GM19438 (cell line): ENCODE measurements around the gene ZPR1.
"Not testable (repeated sequence)": the region's sequence is repeated elsewhere in the genome, so short reads cannot be mapped to it uniquely, and the experiment has no call there.

Experiments
- ATAC-seq: cut with Tn5 transposase; IDR thresholded peaks from one replicate; pipeline ENCODE4 v1.9.1; 2021; ENCODE audit warnings: low read depth; ENCODE audit not compliant: unreplicated experiment

Gene ZPR1

DNA sequence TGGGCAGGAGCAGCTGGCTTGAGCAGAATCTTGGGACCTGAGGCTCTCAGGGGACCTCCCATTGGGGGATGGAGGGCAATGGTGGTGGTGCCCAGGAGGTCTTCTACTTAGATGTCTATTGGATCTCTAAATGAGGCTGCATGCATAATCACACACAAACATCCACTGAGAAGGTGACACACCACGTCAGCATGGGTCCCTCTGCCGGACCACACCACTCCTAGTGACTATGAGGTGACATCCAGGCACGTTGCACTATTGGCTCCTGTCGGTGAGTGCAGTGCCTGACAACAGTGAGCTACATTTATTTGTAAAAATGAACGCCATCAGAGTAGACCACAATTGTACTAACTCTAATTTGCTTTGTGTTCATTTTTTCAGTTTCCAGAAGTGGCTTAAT lies 37.6 kb upstream of the ZPR1 start:
- no peak for ATAC-seq

DNA sequence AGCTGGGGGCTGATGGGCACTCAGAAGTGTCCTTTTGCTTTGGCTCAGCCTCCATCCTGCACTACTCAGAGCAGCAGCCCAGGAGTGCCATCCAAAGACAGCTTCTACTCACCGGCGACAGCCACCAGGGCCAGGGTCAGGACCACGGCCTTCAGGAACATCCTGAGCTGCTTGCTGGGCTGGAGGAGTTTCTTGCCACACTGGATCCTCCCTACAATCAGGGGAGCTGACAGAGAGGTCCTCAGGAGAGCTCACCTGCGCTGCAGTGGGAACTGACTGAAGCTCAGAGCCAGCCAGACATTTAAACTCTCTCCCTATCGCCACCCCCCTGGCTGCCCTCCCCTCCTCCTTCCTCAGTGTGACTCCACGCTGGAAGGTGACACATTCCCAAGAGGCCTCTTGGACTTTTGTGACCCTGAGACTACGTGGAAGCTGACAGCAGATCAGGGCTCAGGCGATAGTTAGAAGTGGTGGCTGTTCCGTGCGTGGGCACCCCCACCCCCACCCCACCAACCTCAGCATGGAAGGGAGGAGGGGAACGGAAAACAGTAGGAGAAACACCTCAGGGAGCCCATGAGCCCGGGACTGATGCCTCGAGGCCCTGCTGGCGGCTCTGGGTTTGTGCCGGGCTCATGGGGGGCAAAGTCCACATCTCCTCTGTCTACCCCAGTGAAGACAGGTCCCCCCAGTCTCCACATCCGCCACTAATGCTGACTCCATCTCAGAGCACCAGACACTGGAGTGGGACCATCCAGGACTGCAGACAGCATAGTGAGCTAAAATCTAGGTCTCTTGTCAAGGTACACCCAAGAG lies 35.4 kb upstream of the ZPR1 start, which contains the start of gene APOA4:
TSS of gene APOA4 (minus strand) at position 274 of the 813 bp plus-strand sequence. CDS start at position 161, 113 bp downstream.
- no peak for ATAC-seq

DNA sequence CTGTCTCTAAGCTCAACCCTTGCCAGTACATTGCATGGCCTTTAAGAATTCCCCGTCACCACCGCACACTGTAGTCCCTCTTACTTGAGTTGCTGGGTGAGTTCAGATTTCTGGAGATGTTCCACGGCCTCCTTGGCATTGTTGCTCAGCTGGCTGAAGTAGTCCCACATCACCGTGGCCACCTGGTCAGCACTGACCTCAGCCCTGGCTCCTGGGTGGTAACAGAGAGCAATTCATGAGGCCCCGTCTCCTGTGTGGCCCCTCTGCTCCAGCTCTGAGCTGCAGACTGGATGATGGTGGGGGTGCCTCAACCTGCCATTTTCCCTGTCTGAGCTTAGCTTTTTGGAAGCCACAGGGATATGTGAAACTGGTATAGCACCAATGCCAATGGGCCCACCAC lies 34.8 kb upstream of the ZPR1 start:
- no peak for ATAC-seq

DNA sequence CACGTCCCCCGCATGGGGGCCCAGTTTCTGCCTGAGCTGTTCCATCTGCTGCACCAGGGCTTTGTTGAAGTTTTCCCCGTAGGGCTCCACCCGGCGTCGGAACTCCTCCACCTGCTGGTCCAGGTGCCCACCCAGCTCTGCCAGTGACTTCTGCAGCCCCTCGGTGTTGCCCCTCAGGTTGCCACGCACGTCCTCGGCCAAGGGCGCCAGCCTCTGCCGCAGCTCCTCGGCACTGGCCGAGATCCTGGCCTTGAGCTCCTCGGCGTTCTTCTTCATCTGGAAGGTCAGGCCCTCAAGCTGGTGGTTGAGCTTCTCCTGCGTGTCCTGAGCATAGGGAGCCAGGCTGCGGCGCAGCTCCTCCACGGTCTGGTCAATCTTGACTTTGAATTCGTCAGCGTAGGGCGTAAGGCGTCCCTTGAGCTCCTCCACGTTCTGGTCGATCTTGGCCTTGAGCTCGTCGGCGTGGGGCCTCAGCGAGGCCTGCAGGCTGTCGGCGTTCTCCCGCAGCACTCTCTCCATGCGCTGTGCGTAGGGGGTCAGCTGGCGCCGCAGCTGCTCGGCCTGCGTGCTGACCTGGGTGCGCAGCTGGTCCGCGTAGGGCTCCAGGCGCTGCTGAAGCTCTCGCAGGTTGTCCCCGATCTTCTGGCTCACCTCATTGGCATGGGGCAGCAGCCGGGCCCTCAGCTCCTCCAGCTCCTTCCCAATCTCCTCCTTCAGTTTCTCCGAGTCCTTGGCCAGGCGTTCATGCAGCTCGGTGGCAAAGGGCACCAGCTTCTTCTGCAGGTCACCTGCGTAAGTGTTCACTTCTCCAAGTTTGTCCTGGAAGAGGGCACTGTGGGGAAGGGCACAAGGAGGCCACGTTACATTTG lies 33.5 kb upstream of the ZPR1 start:
- no peak for ATAC-seq

DNA sequence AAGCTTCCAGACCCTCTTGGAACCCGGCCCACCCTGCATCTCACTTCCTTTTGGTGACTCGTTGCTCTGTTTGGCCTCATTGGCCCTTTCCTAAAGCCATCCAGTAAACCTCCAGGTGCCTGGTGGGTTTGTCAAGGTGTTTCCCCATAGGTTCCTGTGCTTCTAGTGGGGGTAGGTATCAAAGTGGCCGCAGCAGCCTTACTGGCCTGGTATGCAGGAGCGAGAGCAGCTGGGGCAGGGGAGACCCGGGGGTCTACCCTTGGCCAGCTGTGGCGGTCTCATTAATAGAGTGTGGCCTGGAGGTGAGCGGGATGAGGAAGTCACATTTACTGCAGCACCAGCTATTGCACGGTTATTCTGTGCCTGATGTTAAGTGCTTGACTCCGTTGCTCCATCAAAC lies 31.2 kb upstream of the ZPR1 start:
- ATAC-seq, result no peak

DNA sequence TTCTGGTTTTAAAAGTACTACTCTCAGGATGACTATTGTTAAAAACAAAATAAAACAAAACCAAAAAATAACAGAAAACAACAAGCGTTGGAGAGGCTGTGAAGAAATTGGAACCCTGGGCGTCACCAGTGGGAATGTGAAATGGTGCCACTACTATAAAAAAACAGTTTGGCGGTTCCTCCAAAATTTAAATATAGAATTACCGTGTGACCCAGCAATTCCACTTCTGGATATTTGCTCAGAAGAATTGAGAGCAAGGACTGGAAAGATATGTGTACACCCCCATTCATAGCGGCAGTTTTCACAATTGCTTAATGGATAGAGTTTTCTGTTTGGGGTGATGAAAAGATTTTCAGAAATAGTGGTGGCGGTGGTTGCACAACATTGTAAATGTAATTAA lies 26.7 kb upstream of the ZPR1 start:
- ATAC-seq, result no peak

DNA sequence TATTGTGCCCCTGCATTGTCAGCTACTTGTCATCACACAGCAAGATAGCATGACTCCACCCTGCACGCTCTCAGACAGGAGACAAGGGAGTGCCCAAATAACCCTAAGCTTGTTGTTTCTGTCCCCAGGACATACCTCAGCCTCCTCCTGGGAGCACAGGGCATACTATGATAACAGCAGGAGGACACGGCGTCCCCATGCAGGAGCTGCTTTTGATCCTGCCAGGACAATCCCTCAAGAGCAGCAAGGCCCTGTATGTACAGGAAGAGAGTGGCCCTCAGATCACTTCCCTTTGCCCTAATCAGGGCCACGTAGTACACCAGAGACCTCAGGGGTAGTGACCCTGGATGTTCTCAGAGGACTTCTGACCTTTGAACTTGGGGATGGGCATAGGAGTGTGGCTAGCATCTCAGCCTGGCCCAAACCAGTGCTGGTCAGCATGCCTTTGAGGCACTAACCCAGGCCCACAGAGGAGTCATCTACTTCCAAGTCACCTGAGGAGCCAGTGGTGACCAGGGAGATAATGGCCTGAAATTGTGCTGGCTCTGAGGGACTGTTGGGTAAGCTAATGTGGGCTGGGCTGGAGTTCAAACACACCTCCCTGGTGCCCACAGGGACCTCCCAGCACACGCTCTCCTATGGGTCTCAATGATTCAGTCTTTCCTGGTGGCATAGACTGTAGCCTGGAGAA lies 26.1 kb upstream of the ZPR1 start:
- no peak for ATAC-seq

DNA sequence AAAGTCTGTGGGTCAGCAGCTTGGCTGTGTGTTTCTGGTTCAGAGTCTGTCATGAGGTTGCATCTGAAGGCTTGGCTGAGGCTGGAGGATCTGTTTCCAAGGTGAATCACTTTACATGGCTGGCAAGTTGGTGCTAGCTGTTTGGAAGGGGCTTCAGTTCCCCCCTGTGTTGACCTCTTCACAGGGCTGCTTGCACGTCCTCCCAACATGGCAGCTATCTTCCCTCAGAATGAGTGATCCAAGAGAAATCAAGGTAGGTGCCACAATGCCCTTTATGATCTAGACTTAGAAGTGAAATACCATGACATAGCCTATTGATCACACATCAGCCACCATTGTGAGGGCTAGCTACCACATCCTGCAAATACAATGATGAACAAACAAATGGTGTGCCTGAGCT lies 25.3 kb upstream of the ZPR1 start:
- no peak for ATAC-seq

DNA sequence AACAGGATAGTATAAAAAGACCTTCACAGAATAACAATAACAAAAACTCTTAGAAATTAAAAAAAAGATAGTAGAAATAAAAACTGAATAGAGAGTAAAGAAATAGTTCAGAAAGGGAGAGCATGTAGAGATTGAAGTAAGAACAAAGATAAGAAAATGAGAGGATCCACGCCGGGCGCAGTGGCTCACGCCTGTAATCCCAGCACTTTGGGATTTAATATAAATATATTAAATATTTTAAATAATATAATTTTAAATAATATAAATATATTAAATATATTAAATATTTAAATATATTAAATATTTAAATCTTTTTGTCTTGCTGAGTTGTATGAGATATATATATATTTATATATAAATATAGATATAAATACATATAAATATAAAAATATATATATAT lies 24.3 kb upstream of the ZPR1 start:
- ATAC-seq, result no peak

DNA sequence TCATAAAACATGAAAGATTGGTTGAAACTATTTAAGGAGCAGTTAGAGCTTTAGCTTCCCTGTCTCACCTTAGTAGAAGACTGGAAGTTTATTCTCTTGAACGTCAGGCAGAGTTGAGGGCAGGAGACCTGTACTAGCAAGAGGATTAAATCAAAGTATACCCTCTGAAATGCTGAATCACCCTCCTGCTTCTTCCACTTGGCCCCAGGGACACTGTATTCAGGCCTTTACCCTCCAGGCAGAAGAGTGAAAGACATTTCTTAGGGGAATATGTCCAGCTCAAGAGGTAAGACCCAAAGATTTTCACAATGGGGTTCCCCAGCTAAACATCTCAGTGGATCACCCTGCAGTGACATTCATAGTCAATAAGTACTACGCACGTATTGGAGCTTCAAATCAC lies 23.4 kb upstream of the ZPR1 start:
- ATAC-seq, result no peak

DNA sequence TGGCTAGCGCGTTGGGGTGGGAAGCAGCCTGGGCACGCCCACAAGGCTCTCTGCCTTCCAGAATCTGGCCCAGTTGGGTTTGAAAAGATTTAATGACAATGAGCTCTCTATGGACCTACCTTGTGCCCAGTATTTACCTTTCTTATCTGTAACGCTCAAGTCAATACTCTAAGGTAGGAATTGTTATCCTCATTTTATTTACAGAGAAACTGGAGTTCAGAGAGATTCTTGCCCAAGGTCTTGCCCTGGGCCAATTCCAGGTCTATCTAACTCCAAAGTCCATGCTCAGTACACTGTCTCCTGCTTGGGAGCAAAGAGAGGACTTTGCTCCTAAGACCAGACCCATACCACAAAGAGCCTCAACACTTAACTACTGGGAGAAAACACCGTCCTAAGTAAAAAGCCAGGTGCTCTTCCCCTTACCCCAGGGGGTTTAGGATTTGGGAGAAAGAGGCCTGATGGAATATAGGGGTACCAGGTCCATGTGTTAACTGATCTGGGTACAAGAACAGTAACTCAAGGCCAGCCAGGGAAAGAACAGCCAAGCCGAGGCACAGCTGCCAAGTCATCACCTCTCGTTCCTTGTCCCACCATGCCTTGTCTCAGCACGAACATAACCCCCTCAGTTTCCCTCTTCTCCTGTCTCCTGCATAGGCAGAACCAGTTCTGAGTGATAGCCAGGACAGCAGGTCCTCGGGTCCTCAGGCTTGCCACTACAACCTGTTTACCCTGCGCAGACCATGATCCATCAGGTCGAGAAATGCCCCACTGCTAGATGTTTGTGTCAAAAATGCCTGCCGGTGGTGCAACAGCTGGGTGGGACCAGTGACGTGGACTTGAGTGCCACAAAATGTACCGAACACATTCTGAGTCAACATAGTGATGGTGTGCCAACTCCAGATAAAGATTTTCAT lies 20.7 kb upstream of the ZPR1 start:
- no peak for ATAC-seq

DNA sequence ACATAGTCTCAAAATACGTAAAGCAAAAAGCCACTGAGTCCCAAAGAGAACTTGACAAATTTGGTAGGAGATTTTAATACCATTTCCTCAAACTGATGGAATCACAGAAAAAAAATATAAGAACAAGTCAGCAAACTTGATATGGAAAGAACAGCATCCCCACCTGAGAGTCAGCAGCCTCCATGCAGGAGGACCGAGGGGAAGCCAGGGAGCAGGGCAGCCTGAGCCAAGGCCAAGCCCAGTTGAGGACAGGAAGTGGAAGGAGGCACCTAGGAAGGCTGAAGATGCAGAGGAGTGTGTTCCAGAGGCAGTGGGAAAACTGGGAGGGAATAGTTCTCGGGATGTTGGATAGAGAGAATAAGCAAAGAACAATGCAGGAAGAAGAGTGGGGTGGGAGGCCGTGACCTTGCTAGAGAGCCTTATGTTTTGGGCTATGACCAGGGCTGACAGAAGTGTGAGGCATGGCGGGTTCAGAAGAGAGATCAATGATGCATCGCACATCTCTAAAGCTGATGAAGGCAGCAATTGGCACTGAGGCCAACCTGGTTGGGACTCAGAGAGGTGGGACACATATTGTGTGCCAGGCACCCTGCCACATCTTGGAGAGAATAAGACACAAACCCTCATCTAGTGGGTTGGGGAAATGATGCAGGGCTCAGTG lies 19.9 kb upstream of the ZPR1 start:
- no peak for ATAC-seq

DNA sequence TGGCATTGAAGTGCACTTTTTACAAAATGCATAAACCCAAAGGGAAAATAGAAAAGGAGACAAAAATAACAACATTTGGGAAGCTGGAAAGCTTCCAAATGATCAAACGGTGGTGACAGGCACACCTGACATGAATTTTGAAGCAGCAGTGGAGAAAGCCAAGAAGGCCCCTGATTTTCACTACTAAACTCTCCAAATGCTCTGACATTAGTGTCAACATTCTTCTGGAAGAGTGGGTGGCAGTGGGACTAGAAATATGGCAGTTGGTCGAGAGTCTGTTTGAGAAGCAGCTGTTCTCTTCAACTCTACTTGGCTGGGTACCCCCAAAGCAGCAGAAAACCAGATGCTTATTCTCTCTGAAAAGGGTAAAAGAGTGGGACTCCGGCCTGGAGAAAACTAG lies 16.2 kb upstream of the ZPR1 start:
- ATAC-seq, result no peak

DNA sequence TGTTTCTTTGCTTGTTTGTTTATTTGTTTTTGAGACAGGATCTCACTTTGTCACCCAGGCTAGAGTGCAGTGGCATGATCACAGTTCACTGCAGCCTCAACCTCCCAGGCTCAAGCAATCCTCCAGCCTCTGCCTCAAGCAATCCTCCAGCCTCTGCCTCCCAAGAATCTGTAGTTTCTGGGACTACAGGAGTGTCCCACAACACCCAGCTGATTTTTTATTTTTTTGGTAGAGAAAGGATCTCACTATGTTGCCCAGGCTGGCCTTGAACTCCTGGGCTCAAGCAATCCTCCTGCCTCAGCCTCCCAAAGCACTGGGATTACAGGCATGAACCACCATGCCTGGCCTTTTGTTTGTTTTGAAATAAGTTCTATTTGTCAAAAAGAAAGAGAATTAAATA lies 13.8 kb upstream of the ZPR1 start:
- ATAC-seq, result not testable (repeated sequence)

DNA sequence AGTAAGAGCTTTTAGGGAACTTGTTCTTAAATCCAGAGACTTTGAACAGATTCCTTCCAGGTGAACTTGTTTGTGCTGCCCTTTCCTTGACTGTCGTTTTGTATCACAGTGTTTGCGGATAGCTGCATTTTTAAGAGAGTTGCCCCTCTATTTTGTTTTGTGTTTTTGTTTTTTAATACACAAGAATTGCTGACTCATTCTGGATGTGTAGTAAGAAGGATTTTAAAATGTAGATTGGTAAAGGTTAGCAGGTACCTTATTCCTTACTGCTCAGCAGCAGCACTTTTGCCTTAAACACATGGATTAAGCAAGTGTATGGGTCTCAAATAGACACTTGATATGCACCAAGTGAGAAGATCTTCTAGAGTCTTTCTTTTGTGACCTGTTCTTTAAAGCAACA lies 12.8 kb upstream of the ZPR1 start:
- no peak for ATAC-seq

DNA sequence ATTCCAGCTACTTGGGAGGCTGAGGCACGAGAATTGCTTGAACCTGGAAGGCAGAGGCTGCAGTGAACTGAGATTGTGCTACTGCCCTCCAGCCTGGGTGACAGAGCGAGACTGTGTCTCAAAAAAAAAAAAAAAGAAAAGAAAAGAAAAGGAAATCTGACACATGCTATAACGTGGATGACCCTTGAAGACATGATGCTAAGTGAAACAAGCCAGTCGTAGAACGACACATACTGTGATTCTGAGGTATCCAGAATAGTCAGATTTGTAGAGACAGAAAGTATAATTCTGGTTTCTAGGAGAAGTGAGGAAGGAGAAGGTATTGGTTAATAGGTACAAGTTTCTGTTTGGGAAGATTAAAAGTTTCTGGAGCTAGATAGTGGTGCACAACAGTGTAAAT lies 10.5 kb upstream of the ZPR1 start:
- ATAC-seq, result no peak

DNA sequence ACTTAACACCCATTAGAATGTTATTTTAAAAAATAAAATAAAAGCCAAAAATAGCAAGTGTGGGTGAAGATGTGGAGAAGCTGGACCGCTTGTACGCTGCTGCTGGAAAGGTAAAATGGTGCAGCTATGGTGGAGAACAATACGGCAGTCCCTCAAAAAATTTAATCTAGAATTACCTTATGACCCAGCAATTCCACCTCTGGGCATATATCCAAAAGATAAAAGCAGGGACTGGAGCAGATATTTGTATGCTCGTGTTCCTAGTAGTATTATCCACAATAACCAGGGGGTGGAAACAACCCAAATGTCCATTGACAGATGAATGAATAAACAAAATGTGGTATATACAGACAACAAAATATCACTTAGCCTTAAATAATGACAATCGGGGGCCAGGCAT lies 10.0 kb upstream of the ZPR1 start:
- no peak for ATAC-seq

DNA sequence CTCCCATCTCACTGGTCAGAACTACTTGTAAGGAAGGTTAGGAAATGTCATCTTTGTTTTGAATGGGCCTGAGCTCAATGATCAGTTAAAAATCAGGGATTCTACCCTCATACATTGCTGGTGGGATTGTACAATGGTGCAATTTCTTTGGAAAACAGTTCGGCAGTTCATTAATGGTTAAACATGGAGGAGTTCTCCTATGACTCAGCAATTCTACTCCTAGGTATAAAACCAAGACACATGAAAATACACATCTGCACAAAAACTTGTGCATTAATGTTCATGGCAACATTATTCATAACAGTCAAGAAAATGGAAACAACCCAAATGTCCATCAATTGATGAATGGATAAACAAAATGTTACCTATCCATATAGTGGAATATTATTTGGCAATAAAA lies 8.7 kb upstream of the ZPR1 start:
- ATAC-seq, result no peak

DNA sequence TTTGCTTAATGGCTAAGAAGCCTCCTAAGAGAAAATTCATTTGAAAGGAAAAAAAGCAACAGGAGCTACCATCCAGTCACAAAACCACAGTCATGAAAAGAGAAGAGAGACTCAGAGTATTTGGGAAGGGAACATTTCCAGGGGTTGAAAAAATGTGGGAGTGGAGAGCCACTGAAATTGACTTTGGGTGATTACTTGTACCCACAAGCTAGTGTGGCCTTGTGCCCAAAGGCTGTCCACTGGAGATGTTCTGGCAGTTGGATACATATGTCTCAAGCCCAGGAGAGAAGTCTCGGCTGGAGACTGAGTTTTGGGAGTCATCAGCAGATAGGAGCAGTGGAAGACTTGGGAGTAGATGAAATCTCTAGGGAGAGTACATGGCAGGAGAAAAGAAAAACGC lies 7.0 kb upstream of the ZPR1 start:
- ATAC-seq, result no peak

DNA sequence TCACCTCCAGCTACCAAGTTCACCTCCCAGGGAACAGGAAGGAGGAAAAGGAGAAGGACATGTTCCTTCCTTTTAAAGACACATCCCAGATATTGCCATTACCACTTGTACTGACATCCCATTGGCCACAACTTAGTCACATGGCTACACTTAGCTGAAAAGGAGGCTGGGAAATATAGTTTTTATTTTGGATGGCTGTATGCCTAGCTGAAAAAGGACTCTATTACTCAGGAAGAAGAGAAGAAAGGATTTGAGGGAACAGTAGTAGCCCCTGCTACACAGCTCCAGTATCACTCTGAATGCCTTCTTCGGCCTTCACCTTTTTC lies 5.9 kb upstream of the ZPR1 start:
- no peak for ATAC-seq
